ENCODE measurements around the gene ZC2HC1B.
"Not testable (repeated sequence)": the region's sequence is repeated elsewhere in the genome, so short reads cannot be mapped to it uniquely, and the experiment has no call there.

Gene ZC2HC1B

DNA sequence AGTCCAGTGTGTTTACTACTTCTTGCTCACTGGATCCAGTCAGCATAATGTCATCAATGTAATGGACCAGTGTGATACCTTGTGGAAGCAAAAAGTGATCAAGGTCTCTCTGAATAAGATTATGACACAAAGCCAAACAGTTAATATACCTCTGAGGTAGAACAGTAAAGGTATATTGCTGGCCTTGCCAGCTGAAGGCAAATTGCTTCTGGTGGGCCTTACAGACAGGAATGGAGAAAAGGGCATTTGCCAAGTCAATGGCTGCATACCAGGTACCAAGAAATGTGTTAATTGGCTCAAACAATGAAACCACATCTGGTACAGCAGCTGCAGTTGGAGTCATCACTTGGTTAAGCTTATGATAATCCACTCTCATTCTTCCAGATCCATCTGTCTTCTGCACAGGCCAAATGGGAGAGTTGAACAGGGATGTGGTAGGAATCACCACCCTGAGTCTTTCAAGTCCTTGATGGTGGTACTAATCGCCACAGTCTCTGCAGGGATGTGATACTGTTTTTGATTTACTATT is 7.0 kb downstream of the ZC2HC1B start:
- DNase-seq, result not testable (repeated sequence)

DNA sequence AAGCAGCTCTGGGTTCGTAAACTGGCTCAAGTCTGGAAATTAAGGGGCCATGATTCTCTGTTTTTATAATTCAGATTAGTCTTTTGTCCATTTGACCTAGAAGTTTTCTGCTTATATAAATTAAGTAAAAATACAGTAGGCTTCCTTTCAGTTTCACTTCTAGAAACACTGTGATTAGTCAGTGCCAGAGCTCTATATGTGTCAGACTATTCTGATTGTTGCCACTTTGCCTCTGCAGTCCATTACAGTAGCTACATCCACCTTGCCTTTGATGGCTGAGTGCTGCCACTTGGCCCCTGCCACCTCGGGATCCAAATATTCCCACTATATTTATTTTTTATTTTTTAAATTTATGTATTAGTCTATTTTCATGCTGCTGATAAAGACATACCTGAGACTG is 7.9 kb downstream of the ZC2HC1B start:
- DNase-seq, result no peak

DNA sequence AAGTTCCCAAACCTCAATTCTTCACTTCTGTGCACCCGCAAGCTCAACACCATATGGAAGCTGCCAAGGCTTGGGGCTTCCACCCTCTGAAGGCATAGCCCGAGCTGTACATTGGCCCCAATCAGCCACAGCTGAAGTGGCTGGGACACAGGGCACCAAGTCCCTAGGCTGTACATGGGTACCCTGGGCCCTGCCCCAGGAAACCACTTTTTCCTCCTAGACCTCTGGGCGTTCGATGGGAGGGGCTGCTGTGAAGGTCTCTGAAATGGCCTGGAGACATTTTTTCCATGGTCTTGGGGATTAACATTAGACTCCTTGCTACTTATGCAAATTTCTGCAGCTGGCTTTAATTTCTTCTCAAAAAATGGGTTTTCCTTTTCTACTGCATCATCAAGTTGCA is 9.3 kb downstream of the ZC2HC1B start:
- DNase-seq, result not testable (repeated sequence)

DNA sequence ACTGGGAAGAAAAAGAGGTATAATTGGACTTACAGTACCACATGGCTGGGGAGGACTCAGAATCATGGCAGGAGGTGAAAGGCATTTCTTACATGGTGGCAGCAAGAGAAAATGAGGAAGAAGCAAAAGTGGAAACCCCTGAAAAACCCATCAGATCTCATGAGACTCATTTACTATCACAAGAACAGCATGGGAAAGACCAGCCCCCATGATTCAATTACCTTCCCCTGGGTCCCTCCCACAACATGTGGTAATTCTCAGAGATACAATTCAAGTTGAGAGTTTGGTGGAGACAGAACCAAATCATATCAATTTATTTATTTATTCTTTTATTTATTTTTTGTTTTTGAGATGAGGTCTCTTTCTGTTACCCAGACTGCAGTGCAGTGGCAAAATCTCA is 10.2 kb downstream of the ZC2HC1B start:
- not testable (repeated sequence) for DNase-seq

DNA sequence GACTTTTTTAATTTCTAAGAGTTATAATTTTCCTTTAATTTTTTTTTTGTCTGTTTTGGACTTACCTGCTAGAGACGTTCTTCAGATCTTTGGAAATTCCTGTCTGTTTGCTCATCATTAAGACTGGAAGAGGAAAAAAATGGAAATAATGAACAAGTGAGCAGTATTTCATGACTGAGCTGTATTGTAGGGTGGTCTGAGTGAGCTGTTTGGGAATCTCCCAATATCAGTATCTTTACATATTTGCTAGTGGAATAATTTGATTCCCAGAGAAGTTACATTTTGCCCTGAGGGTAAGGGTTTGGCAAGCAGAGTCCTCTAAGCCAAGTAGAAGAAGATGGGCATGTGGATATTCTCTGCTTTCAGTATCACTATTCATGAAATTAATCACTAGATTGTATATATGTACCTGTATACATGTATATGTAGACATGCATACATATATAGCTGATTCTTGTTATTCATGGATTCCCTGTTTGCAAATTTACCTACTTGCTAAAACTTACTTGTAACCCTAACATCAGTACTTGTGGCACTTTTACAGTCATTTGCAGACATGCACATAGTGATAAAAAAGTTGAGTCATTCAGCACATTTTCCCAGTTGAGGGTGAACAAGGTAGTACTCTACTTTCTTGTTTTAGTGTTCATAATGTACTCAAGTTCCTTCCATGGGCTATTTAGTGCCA is 13.5 kb downstream of the ZC2HC1B start:
- DNase-seq, result no peak

DNA sequence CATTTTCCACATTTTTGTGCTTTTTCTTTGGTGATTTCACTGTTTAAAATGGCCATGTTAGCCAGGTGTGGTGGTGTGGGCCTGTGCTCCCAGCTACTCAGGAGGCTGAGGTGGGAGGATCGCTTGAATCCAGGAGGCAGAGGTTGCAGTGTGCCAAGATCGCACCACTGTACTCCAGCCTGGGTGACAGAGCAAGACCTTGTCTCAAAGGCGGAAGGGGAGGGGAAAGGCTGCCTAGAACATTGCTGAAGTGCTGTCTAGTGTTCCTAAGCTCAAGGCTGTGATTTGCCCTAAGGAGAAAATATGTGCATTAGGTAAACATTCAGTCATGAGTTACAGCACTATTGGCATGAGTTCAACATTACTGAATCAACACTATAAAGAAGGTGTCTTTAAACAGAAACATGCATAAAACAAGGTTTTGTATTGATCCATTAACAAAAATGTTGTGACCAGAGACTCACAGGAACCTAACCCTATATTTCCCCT is 14.0 kb downstream of the ZC2HC1B start:
- no peak for DNase-seq

DNA sequence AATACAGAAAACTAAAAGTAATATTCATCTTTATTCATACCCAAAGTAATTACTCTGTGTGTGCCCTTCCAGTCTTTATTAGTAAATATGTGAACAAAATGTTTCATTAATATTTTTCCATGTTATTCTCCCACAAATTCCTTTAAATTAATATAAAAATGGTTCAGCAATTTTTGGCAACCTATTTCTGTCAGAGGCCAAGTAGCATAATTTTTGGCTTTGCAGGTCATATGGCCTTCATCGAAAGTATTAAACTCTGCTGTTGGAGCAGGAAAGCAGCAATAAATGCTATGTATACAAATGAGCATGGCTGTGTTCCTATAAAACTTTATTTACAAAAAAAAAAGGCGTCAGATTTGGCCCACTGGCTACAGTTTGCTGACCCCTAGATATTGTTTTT is 16.1 kb downstream of the ZC2HC1B start:
- DNase-seq, result no peak

DNA sequence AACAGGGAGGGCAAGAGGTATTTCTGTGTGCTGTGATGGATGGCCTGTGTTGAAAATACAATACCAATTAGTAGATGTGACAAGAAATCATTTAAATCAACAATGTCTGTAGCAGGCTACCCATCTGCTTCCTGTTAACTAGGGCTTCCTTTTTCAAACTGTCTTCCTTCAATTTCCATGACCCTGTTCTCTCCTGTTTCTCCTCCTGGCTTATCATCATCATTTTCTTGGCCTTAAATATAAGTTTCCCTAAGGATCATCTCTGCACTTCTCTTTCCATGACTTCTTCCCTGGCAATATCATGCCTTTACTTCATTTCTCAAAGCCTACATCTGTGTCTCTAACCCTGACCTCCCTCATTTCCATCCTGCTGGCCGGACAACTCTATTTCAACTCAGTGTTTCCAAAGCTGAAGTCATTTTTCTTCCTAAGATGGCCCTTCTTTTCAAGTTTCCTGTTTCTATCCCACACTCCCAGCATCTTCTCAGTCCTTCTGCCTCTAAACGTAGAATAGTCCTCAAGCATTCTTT is 18.2 kb downstream of the ZC2HC1B start:
- no peak for DNase-seq

DNA sequence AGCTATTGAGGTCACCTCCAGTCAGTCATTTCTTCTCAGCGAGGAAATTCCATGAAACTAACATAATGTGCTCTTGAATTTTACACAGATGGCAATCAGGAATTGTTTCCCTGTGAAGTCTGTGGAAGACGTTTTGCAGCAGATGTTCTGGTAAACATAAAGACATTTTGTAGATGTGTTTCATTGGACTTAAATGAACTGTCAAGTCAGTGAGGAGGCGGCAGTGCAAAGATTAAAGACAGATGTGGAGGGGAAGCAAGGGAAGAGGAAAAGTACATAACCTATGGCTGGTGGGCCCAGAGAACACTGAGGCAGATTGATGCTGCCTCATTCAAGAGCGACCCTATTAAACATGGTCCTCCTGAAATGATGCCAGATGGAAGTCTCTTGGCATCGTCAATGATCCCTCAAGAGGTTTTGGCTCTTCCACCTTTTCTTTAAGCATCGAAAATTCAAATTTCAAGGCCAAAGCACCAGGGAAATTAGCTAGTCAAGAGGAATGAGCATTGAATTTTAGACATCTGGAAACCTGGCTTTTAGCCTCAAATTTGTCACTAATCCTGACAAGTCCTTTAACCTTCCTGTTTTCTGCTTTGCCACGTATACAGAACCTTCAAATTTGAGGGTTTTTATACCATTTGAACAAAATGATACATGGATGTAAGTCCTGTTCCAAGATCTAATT is 20.1 kb downstream of the ZC2HC1B start:
- no peak for DNase-seq

DNA sequence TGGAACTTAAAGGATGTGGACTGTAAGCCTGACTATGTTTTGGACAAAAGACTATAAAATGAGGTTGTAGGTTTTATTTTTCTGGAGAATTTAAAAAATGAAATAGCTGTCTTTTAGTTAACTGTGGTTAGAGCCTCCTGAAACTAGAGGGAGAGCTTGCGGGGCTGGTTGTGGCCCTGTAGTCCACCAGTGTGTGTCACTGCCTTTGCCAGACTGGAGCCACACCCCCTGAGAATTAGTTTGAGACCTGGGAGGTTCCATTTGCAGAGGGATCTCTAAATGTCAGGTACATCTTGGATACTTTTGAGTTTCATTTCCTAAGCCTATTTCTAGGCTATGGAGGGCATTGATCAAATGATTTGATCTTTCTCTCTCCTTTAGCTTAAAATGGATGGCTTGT is 20.8 kb downstream of the ZC2HC1B start:
- no peak for DNase-seq

DNA sequence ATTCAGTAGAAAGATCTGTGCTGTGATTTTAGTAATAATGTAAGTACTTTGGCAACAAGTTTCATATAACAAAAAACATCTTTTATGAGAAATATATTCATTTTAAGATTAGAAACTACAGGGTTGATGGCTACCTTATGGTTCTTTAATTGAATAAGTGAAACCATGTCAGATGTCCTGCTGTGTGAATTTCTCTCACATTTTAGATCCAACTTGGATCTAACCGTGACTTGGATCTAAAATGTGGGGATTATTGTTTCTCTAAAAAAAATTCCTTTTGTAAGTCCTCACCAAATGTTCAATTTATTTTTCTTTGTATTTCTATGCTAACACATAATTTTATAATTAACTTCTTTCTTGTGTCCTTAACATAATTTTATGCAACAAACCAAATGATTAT is 30.4 kb downstream of the ZC2HC1B start:
- no peak for DNase-seq

DNA sequence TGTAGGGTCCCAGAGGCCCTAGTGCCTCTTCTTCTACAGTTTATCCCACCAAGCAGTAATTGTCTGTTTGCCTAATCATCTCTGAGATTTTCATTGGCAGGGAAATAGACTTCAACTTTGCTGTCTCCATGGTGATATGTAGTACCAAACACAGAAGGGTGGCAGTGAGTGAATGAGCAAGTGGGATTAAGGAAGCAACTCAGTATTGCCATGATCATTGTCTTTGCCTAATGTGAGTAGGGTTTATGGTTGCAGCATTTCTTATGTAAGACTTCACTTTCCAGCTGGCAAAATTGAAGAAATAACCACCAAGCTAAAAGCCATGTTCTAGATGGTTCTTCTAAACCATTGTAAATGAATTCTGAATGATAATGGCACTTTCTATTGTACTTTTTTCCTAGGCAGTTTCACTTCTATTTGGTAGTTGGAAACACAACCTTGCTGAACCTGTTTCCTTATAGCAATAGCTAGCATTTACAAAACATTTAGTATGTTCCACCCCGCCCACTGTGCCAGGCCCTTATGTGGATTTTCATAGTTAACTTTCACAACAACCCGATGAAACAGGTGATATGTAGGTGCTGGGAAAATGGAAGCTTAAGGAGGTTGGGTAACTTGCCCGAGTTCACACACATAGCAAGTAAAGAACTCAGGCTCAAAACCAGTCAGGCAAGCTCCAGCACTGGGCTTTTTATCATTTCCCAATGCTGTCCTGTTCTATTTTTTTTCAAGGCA is 32.0 kb downstream of the ZC2HC1B start:
- no peak for DNase-seq

DNA sequence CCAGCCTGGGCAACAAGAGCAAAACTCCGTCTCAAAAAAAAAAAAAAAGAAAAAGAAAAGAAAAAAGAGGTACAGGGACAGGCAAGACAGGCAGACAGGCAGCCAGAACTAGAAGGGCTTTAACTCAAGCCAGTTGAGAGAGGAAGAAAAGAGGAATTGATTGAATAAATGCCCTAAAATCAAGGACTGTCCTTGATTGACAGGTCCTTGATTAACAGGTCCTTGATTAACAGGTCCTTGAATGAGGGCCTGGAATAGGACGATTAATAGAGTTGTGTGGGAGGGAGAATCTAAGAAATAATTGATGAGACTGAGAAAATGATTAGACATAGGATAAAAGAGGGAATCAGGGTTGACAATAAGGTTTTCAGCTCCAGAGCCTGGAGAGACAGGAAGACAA is 36.1 kb downstream of the ZC2HC1B start:
- no peak for DNase-seq

DNA sequence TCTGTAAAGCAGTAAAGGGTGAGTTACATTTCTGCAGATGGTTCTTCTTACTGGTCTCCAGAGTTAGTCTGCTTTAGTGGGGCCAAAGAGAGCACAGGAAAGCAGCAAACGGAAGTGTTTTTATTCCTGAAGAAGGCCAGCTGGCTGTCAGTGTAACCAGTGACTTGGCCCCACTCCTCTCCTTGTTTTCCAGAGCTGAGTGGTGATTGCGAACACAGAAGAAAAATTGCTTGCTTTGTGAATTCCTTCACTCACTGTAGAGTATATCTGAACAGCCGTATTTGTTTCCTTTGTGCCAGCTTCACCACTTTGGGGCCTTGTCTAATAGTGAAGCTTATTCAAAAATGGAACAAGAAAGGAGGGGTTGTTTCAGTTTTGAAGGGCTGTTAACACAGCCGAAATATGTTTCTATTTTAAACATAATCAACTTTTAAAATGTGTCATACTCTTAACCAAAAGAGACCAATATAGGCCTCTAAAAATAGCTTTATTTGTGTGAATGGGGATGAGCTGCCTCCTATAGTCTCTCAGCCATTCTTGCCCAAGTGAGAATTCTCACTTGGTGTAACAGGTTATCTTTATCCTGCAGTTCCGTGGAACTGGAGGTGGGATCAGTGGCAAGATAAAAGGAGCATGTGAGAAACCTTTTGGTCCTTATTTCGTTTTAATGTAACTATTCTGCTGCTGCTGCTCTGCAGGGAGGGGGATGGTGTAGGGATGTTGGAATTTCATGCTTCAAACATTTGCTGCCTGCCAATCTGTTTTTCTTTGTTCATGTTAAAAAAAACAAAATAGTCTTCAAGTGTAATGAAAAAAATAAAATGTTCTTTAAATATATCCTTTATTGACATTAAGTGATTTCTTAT is 37.8 kb downstream of the ZC2HC1B start:
- no peak for DNase-seq

DNA sequence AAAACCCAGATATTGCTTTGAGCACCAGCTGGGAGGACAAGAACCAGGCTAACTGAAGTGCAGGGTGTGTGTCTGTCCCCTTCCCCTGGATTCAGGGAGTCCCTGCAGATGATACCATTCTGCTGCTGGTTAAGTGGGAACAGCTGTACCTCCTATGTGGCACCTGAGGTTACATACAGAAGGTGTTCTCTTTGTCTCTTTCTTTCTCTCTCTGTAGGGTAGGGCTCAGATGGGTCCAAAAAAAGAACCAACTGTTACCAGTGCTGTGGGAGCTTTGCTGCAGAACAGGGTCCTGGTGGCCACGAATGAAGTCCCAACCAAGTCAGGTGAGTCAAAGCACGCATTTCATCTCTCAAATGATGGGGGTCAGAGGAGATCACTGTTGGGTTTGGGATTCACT is 38.6 kb downstream of the ZC2HC1B start:
- no peak for DNase-seq

DNA sequence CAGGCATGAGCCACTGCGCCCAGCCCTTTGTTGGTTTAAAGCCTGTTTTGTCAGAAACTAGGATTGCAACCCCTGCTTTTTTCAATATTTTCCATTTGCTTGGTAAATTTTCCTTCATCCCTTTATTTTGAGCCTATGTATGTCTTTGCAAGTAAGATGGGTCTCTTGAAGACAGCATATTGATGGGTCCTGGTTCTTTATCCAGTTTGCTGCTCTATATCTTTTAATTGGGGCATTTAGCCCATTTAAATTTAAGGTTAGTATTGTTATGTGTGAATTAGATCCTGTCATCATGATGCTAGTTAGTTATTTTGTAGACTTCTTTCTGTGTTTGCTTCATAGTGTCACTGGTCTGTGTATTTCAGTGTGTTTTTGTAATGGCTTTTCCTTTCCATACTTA is 46.8 kb downstream of the ZC2HC1B start:
- no peak for DNase-seq

DNA sequence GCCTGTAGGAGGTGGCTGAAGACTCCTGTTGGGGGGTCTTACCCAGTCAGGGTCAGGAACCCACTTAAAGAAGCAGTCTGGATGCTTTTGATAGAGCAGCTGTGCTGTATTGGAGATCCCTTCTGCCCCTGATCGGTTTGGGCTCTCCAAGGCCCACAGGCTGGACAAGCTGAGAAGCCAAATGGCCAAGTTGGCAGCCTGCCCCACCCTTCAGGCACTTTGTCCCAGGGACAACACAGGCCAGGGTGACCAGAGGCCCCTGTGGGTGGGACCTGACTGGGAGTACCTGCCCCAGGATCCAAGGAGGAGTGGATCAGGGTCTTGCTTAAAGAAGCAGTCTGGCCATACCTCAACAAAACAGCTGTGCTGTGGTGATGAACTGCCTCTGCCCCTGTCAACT is 48.4 kb downstream of the ZC2HC1B start:
- no peak for DNase-seq

DNA sequence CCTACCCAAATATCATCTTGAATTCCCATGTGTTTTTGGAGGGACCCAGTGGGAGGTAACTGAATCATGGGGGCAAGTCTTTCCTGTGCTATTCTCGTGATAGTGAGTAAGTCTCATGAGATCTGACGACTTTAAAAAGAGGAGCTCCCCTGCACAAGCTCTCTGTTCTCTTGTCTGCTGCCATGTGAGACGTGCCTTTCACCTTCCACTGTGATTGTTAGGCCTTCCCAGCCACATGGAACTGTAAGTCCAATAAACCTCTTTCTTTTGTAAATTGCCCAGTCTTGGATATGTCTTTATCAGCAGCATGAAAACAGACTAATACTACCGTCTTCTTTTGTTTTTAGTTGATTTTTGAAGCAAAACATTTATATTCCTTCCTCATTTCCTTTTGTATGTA is 52.8 kb downstream of the ZC2HC1B start:
- not testable (repeated sequence) for DNase-seq

DNA sequence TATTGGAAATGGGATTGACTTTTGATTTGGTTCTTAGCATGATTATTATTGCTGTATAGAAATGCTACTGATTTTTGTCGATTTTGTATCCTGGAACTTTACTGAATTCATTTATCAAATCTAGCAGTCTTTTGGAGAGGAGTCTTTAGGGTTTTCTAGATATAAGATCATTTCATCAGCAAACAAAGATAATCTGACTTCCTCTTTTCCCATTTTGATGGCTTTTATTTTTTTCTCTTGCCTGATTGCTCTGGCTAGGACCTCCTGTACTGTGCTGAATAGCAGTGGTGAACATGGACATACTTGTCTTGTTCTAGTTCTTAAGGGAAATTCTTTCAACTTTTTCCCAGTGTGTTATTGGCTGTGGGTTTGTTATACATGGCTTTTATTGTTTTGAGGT is 64.6 kb downstream of the ZC2HC1B start:
- DNase-seq, result no peak

DNA sequence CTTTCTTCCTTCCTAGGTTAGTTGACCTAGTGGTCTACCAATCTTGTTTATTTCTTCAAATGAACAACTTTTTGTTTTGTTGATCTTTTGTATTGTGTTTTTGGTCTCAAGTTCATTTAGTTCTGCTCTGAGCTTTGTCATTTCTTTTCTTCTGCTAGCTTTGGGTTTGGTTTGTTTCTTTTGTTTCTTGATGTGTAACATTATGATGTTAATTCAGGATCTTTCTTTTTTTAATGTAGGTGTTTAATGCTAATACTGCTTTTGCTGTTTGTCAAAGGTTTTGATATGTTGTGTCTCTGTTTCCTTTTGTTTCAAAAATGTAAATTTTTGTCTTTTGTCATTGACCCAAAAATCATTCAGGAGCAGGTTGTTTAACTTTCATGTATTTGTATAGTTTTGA is 65.7 kb downstream of the ZC2HC1B start:
- no peak for DNase-seq

DNA sequence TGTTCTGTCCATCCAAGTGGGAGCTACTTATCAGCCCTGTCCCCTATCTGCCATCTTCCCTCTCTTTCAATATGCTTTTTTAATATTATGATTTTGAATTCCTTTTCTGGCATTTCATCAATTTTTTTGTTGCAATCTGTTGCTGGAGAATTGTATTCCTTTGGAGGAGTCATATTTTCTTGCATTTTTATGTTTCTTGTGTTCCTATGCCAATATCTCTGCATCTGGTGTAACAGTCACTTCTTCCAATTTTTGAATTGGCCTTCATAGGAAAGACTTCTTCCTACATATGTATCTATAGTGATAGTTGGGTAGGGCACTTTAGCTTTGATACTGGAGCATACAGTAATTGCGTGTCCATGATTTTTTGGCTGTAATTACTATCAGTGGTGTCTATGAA is 70.1 kb downstream of the ZC2HC1B start:
- DNase-seq, result no peak

DNA sequence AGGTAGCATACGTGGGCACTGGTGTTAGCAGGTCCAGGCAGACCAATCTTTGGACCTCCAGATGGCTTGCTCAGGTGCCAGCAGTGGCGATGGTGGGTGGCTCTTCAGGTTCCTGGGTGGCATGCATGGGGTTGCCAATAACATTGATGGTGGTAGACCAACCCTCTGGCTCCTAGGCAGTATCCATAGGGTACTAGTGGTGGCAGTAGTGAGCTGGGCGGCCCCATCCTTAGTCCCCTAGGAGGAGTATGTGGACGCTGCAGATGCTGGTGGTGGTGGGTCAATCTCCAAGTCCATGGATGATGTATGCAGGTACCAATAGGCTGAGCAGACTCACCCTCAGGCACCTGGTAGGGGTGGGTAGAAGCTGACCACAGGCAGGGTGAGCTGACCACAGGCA is 70.6 kb downstream of the ZC2HC1B start:
- DNase-seq, result no peak

DNA sequence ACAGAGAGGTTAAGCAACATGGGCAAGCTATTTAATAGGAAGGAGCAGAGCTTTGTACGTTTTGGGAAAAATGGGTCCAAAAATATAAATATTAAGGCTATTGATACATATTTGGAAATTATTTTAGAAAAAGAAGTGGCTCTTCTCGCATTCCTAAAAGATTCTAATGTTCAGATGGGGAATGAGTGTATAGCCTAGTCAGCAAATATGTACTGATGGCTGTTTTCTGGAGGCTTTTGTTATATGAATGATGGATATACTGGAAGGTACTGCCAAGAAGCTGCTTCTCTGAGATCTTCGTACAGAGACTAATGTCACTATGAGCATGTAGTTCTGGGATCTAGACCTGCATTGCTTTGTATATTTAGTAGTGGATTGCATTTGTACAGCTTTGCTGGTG is 72.1 kb downstream of the ZC2HC1B start:
- no peak for DNase-seq
